HCT116 (cell line): ENCODE results near the gene KIAA1549.

ENCODE experiments used
- CBX3 ChIP-seq: IDR thresholded peaks from 2 replicates; pipeline ENCODE4 v1.6.1; 2012; ENCODE audit warnings: low read depth
- CTCF ChIP-seq, 3 experiments: fragments of 200-600 bp in 1 of 3; sonication (generic) in 1 of 3; IDR thresholded peaks in 2 of 3; conservative IDR thresholded peaks in 1 of 3; 2 replicates each; pipeline ENCODE4 v1.5.1; 2012 to 2017; ENCODE audit warnings: low read depth in 2 of 3, low read length in 2 of 3, antibody characterized with exemption in 1 of 3, borderline replicate concordance in 1 of 3, control low read depth in 1 of 3, mild to moderate bottlenecking in 1 of 3, mixed read lengths in 1 of 3, mixed run types in 1 of 3, moderate library complexity in 1 of 3; ENCODE audit not compliant: insufficient read depth in 1 of 3
- EZH2 ChIP-seq: fragments of 200-600 bp; sonication (generic); IDR thresholded peaks from 2 replicates; pipeline ENCODE4 v1.6.1; 2017; ENCODE audit warnings: antibody characterized with exemption, mixed run types
- EZH2phosphoT487 ChIP-seq: fragments of 200-600 bp; IDR thresholded peaks from 2 replicates; pipeline ENCODE4 v1.6.1; 2018; ENCODE audit warnings: antibody characterized with exemption, borderline replicate concordance
- JUND ChIP-seq: IDR thresholded peaks from 2 replicates; pipeline ENCODE4 v1.6.1; 2012
- POLR2A ChIP-seq: IDR thresholded peaks from 2 replicates; pipeline ENCODE4 v1.7.0; 2011; ENCODE audit warnings: borderline replicate concordance; ENCODE audit not compliant: insufficient read depth, insufficient read length; ENCODE audit errors: extremely low read depth
- POLR2AphosphoS5 ChIP-seq: IDR thresholded peaks from 2 replicates; pipeline ENCODE4 v1.6.1; 2011; ENCODE audit warnings: mild to moderate bottlenecking, low read depth, low read length, moderate library complexity
- RAD21 ChIP-seq: IDR thresholded peaks from 2 replicates; pipeline ENCODE4 v1.6.1; 2012; ENCODE audit warnings: low read depth, mild to moderate bottlenecking
- REST ChIP-seq: IDR thresholded peaks from 2 replicates; pipeline ENCODE4 v1.6.1; 2012; ENCODE audit warnings: low read depth
- TCF7L2 ChIP-seq: IDR thresholded peaks from 2 replicates; pipeline ENCODE4 v1.7.0; 2011; ENCODE audit warnings: borderline replicate concordance, inconsistent platforms; ENCODE audit not compliant: insufficient read depth, insufficient read length; ENCODE audit errors: extremely low read depth
- YY1 ChIP-seq: IDR thresholded peaks from 2 replicates; pipeline ENCODE4 v1.6.1; 2011; ENCODE audit warnings: low read length, low read depth, moderate library complexity, mild to moderate bottlenecking; ENCODE audit not compliant: insufficient replicate concordance; ENCODE audit errors: extremely low read depth
- ZBTB33 ChIP-seq: IDR thresholded peaks from 2 replicates; pipeline ENCODE4 v1.6.1; 2011; ENCODE audit warnings: mild to moderate bottlenecking, low read length, moderate library complexity; ENCODE audit not compliant: insufficient replicate concordance; ENCODE audit errors: extremely low read depth
- ZNF274 ChIP-seq: fragments of 200-500 bp; sonication (Bioruptor generic); IDR thresholded peaks from 2 replicates; pipeline ENCODE4 v1.6.1; 2014; ENCODE audit warnings: mild to moderate bottlenecking, low read depth, low read length, inconsistent platforms

- TF ChIP-seq CTCF (IDR thresholded peaks at IDR 0.05 in 2 of 3, conservative IDR thresholded peaks at IDR 0.05 in 1 of 3; ENCODE audit: borderline replicate concordance in 1 of 3, insufficient read depth in 1 of 3, low read depth in 2 of 3, low read length in 2 of 3) (no peak), YY1 (no peak), ZBTB33 (no peak), POLR2AphosphoS5 (no peak), CBX3 (no peak), ZNF274 (no peak), RAD21 (no peak), POLR2A (no peak), JUND (no peak), REST (no peak), EZH2phosphoT487 (no peak), EZH2 (no peak), TCF7L2 (no peak)
Measured at GRCh38 chr7:138903859-138904435, 77.2 kb downstream of the KIAA1549 start.
